ENCODE data around the gene LARP4B.

DNA sequence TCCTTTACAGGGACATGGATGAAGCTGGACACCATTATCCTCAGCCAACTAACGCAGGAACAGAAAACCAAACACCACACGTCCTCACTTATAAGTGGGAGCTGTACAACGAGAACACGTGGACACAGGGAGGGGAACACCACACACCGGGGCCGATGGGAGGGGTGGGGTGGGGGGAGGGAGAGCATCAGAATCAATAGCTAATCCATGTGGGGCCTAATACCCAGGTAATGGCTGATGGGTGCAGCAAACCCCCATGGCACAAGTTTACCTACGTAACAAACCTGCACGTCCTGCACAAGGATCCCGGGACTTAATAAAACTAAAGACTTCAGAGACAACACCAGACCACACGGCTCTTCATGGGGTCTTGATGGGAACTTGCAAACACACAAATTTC lies 159.9 kb downstream of the LARP4B start:
- TF ChIP-seq, protein P1, sequence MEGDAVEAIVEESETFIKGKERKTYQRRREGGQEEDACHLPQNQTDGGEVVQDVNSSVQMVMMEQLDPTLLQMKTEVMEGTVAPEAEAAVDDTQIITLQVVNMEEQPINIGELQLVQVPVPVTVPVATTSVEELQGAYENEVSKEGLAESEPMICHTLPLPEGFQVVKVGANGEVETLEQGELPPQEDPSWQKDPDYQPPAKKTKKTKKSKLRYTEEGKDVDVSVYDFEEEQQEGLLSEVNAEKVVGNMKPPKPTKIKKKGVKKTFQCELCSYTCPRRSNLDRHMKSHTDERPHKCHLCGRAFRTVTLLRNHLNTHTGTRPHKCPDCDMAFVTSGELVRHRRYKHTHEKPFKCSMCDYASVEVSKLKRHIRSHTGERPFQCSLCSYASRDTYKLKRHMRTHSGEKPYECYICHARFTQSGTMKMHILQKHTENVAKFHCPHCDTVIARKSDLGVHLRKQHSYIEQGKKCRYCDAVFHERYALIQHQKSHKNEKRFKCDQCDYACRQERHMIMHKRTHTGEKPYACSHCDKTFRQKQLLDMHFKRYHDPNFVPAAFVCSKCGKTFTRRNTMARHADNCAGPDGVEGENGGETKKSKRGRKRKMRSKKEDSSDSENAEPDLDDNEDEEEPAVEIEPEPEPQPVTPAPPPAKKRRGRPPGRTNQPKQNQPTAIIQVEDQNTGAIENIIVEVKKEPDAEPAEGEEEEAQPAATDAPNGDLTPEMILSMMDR (IDR thresholded peaks at IDR 0.05), result no peak
- no peak for TF ChIP-seq POLR2A (IDR thresholded peaks at IDR 0.05)

Measured in breast epithelium (tissue), 3 donors.